GM12892 (cell line): ENCODE results near the gene SIGLEC6.

Source experiments
- POLR2A ChIP-seq: IDR thresholded peaks from 2 replicates; pipeline ENCODE4 v1.6.1; 2011; ENCODE audit warnings: low read depth, low read length, control low read depth
- POLR2AphosphoS5 ChIP-seq: IDR thresholded peaks from 2 replicates; pipeline ENCODE4 v1.6.1; 2011; ENCODE audit warnings: low read depth, low read length, control low read depth

- no peak for TF ChIP-seq POLR2A
- no peak for TF ChIP-seq POLR2AphosphoS5
These were observed 29.7 kb downstream of the SIGLEC6 start, which contains the start of gene SIGLEC12 for GRCh38 chr19:51501594-51502263.
